Esophagus muscularis mucosa (tissue), 4 donors: Measurements from ENCODE around the gene PPP1R3F. TPM values are rescaled to one million over a fixed set of nuclear protein-coding genes. Genes with fewer than 3 reads are reported as not detected.

ENCODE experiments used
- DNase-seq: peaks from one replicate; pipeline ENCODE4 v3.0.0-alpha.2; 2017; ENCODE audit errors: extremely low spot score
- H3K27ac ChIP-seq, 4 donors: fragments of 200-600 bp; sonication (generic); replicated peaks in 1 of 4; 1 replicate in 3 of 4; 2 replicates in 1 of 4; pipeline ENCODE4 v1.5.1; 2016 to 2019; ENCODE audit warnings: mild to moderate bottlenecking in 1 of 4
- H3K27me3 ChIP-seq, 4 donors: fragments of 200-600 bp; sonication (generic); one replicate each; pipeline versions ENCODE4 v1.5.1 to v1.6.0; 2016 to 2019
- H3K36me3 ChIP-seq, 4 donors: fragments of 200-600 bp; sonication (generic); one replicate each; pipeline ENCODE4 v1.5.1; 2016 to 2019
- H3K4me1 ChIP-seq, 4 donors: fragments of 200-600 bp; sonication (generic); one replicate each; pipeline ENCODE4 v1.5.1; 2016 to 2019
- H3K4me3 ChIP-seq, 4 donors: fragments of 200-600 bp; sonication (generic); 1 replicate in 2 of 4; 2 replicates in 2 of 4; pipeline ENCODE4 v1.5.1; 2016 to 2019; ENCODE audit warnings: mild to moderate bottlenecking in 4 of 4, moderate library complexity in 1 of 4
- H3K9me3 ChIP-seq, 4 donors: fragments of 200-600 bp; sonication (generic); 1 replicate in 3 of 4; 2 replicates in 1 of 4; pipeline ENCODE4 v1.5.1; 2016 to 2019
- CTCF ChIP-seq, 3 experiments: fragments of 200-600 bp in 2 of 3; fragments of 450-650 bp in 1 of 3; sonication (generic) in 2 of 3; IDR thresholded peaks; one replicate each; pipeline ENCODE4 v1.5.1; 2017 to 2019; ENCODE audit warnings: antibody characterized with exemption in 3 of 3, mild to moderate bottlenecking in 2 of 3, moderate library complexity in 1 of 3
- EP300 ChIP-seq: sonication (generic); formaldehyde crosslinking; IDR thresholded peaks from one replicate; pipeline ENCODE4 v1.6.1; 2017; ENCODE audit warnings: antibody characterized with exemption
- POLR2A ChIP-seq: fragments of 450-650 bp; IDR thresholded peaks from one replicate; pipeline ENCODE4 v1.6.1; 2017; ENCODE audit warnings: antibody characterized with exemption, moderate library complexity, mild to moderate bottlenecking, low read depth
- POLR2AphosphoS5 ChIP-seq, 2 donors: sonication (generic); formaldehyde crosslinking; IDR thresholded peaks; one replicate each; pipeline ENCODE4 v1.6.1; 2017; ENCODE audit warnings: antibody characterized with exemption in 2 of 2
- WGBS: methylation state at CpG from one replicate; pipeline ENCODE4 v1.1.5; 2018; 5-methylcytosine and 5-hydroxymethylcytosine counted together
- intact Hi-C: fragments of 100-400 bp; cut with DNase I; formaldehyde crosslinking; loops from one replicate; pipeline ENCODE4 v1.15.1; 2023
- total RNA-seq, 4 donors: library from RNA; depleted of rRNA; stranded (reverse); fragments of >200 nt; gene quantifications; one replicate each; pipeline versions ENCODE4 v1.1.0 to v1.2.1, GENCODE V29; 2016

Gene PPP1R3F
- total RNA-seq, 4 donors from 2014 or later = 13.8 to 27.0 (median 16.4) TPM

DNA sequence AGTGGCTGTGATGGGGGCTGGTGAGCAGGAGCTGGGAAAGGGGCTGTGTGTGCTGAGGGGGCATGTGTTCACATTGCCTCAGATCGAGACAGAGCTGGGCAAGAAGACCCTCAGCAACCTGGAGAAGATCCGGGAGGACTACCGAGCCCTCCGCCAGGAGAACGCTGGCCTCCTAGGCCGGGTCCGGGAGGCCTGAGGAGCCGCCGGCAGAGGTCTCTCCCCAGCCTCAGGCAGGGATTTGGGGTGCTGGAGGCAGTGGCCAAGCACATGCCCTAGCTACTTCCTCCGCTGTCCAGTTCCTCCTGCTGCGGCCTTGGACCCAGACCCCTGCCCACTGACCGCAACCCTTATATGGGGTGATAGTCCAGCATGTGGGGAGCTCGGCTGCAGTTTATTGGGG is 19.5 kb upstream of the PPP1R3F start:
- H3K27ac ChIP-seq = no peak overlapping the region
- intact Hi-C loops = no loop called here
- no peaks in the 10 kb centered on the region for H3K9me3 ChIP-seq
- no peak for DNase-seq
- no peaks in the 10 kb centered on the region for H3K4me1 ChIP-seq
- no peak overlapping the region for H3K4me3 ChIP-seq
- WGBS = 91% methylated on average over 10 of the region's 13 CpGs
- H3K27me3 ChIP-seq = no peaks in the 10 kb centered on the region
- peaks cover 0 to 55% (median 35%) of the 10 kb centered on the region in 4 donors for H3K36me3 ChIP-seq
- TF ChIP-seq POLR2AphosphoS5 (IDR thresholded peaks at IDR 0.05) (no peak), POLR2A (no peak), CTCF (IDR thresholded peaks at IDR 0.05) (no peak), EP300 (no peak)

GRCh38 chrX:49250578-49250977 is 19.0 kb upstream of the PPP1R3F start:
- H3K27ac ChIP-seq = no peak overlapping the region
- 85% methylated on average over 6 of the region's 9 CpGs for WGBS
- H3K4me1 ChIP-seq = no peaks in the 10 kb centered on the region
- intact Hi-C loops = no loop called here
- H3K9me3 ChIP-seq = no peaks in the 10 kb centered on the region
- no peak overlapping the region for H3K4me3 ChIP-seq
- peaks cover 0 to 50% (median 35%) of the 10 kb centered on the region in 4 donors for H3K36me3 ChIP-seq
- TF ChIP-seq CTCF (IDR thresholded peaks at IDR 0.05) (no peak), POLR2AphosphoS5 (IDR thresholded peaks at IDR 0.05) (no peak), EP300 (no peak), POLR2A (no peak)
- no peaks in the 10 kb centered on the region for H3K27me3 ChIP-seq
- DNase-seq = no peak

GRCh38 chrX:49251325-49251724 is 18.3 kb upstream of the PPP1R3F start:
- DNase-seq = no peak
- H3K9me3 ChIP-seq = no peaks in the 10 kb centered on the region
- peaks cover 0 to 47% (median 33%) of the 10 kb centered on the region in 4 donors for H3K36me3 ChIP-seq
- no peaks in the 10 kb centered on the region for H3K4me1 ChIP-seq
- H3K27me3 ChIP-seq = no peaks in the 10 kb centered on the region
- TF ChIP-seq CTCF (IDR thresholded peaks at IDR 0.05) (no peak), EP300 (no peak), POLR2A (no peak), POLR2AphosphoS5 (IDR thresholded peaks at IDR 0.05) (no peak)
- intact Hi-C loops = no loop called here
- no peak overlapping the region for H3K4me3 ChIP-seq
- no peak overlapping the region for H3K27ac ChIP-seq
- WGBS = 76% methylated on average over 8 of the region's 13 CpGs

DNA sequence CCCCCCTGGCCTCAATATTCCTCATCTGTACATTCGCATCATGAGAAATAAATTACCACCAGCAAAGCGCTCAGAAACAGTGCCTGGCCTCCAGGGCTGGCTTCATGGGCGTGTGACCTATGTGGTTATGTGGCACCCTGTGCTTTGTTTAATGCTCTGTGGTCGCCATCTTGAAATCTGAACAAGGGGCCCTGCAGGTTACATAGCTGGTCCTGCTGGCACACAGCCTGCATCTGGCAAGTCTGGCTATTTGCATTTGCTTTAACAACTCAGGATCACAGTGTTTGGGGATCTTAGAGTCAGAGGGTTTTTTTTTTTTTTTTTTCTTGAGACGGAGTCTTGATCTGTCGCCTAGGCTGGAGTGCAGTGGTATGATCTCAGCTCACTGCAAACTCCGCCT is 15.0 kb upstream of the PPP1R3F start:
- Histone ChIP-seq H3K27me3 (no peaks in the 10 kb centered on the region), H3K27ac (no peak overlapping the region), H3K4me3 (no peak overlapping the region), H3K4me1 (no peaks in the 10 kb centered on the region), H3K36me3 (peaks cover 0 to 14% (median 4%) of the 10 kb centered on the region in 4 donors), H3K9me3 (no peaks in the 10 kb centered on the region)
- no peak for TF ChIP-seq POLR2AphosphoS5 (IDR thresholded peaks at IDR 0.05)
- TF ChIP-seq POLR2A = no peak
- no peak for TF ChIP-seq EP300
- no peak for TF ChIP-seq CTCF (IDR thresholded peaks at IDR 0.05)
- WGBS = 93% methylated on average over 7 of the region's 7 CpGs
- no peak for DNase-seq
- intact Hi-C loops = no loop called here
